ENCODE results near the gene PTPN18.

Gene PTPN18

DNA sequence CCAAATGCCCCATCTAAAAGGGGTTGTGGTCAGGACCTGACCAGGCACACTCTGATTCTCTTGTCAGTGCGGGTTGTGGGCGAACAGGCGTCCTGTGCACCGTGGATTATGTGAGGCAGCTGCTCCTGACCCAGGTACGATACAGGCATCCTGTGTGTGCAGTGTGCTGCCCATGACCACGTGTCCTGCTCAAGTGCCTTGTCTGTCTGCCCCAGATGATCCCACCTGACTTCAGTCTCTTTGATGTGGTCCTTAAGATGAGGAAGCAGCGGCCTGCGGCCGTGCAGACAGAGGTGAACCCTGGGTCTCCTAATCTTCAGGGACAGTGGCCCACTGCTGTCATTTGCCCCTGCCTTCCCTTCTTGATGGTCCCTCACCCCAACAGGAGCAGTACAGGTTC is 14.6 kb downstream of the PTPN18 start:
- no peak overlapping the region for H3K4me3 ChIP-seq (ENCODE audit: control insufficient read depth, low read depth, low read length)
- TF ChIP-seq CTCF (conservative IDR thresholded peaks at IDR 0.05; ENCODE audit: control insufficient read depth, insufficient read depth, low read depth, low read length), result no peak
- no peak for DNase-seq (ENCODE audit: low read depth)

- H3K4me3 ChIP-seq (ENCODE audit: control insufficient read depth, low read depth, low read length), result peak overlapping the region; percentile 90
- DNase-seq (ENCODE audit: low read depth), result peak; percentile 43
- TF ChIP-seq CTCF (conservative IDR thresholded peaks at IDR 0.05; ENCODE audit: control insufficient read depth, insufficient read depth, low read depth, low read length), result no peak
Observed at GRCh38 chr2:130371723-130372054, 15.8 kb downstream of the PTPN18 start.

DNA sequence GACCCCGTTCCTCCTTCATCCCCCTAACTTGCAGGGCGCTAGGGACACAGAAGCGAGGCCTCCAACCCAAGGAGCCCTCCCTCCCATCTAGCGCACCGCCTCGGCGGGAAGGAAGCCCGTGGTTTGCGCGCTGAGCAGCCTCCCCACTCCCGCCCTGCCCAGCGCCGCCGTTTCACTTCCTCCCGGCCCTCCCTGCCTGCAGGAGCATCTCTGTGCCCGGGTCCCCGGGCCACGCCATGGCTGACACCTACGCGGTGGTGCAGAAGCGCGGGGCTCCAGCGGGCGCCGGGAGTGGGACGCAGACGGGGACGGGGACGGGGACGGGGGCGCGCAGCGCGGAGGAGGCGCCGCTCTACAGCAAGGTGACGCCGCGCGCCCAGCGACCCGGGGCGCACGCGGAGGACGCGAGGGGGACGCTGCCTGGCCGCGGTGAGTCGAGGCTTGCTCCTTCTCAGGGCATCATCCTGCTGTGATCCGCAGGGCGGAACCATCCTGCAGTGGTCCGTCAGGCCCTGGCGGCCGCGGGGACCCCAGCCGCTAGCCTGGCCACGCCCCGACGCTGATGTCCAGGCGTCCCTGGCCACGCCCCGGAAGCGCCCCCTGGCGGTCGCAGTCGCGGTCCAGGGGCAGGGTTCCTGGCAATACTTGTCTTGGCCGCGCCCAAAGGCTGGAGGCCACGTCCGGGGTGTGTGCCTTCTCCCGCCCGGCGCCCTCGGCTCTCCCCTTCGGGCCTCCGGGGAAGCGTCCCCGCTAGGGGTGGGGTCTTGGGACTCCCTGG is 16.4 kb downstream of the PTPN18 start:
- DNase-seq (ENCODE audit: low read depth), result peak; percentile 77
- peak overlapping the region; percentile 90 for H3K4me3 ChIP-seq (ENCODE audit: control insufficient read depth, low read depth, low read length)
- TF ChIP-seq CTCF (conservative IDR thresholded peaks at IDR 0.05; ENCODE audit: control insufficient read depth, insufficient read depth, low read depth, low read length), result peak; percentile 49

DNA sequence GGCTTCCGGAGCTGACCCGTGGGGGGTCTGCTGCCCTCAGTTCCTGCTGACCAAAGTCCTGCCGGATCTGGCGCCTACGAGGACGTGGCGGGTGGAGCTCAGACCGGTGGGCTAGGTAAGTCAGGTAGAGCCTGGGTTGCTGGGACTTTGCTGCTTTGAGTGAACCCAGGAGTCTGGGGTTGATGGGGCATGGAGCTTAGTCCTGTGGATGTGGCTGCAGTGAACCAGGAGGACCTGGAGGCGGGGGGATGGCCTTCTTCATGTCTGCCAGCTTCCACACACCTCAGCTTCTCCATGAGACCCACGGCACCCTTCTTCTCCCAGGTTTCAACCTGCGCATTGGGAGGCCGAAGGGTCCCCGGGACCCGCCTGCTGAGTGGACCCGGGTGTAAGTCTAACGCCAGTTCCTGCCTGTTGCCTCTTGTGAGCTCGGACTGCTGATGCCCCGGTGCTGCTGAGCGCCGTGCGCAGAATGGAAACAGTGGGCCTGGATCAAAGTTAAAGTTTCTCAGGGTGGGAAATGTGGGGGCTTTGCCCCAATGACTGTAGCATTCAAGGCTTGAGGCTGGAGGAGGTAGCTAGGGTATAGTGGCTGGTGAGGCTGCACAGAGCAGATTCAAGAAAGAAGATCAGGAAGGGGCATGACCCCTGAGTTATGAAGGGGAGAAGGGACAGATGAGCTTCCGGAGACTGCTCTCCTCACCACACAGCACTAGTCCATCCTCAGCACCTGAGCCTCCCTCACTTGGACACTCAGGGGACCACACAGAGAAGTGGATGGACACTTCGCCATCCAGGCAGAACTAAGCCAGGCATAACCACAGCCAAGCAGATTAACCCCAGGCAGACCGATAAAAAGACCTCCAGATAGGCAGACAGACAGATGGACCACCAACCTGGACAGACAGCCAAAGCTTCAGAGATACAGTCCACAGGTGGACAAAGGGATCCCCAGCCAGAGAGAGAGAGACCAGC is 17.3 kb downstream of the PTPN18 start:
- DNase-seq (ENCODE audit: low read depth), result no peak
- no peak for TF ChIP-seq CTCF (conservative IDR thresholded peaks at IDR 0.05; ENCODE audit: control insufficient read depth, insufficient read depth, low read depth, low read length)
- peak overlapping the region; percentile 90 for H3K4me3 ChIP-seq (ENCODE audit: control insufficient read depth, low read depth, low read length)

DNA sequence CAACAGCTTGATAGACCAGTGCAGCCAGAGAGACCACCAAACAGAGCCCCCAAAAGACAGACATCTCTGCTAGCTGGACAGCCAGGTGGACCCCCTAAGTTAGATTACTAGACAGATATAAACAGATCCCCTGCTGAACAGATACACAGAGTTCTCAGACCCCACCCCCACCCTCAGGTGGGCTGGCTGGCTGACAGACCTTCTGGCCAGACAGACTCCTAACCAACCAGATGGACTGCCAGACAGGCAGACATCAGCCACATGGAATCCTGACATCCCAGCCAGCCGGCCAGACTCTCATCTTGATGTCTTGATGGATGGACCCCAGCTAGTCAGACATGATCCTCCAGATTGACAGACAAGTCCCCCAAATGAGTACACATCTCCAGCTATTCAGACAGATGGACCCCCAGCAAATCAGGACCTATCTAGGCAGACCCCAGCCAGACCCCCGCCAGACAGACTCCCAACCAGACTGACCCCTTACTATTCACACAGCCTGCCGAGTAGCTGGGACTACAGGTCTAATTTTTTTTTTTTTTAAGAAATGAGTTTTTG is 18.0 kb downstream of the PTPN18 start:
- no peak overlapping the region for H3K4me3 ChIP-seq (ENCODE audit: control insufficient read depth, low read depth, low read length)
- DNase-seq (ENCODE audit: low read depth), result no peak
- no peak for TF ChIP-seq CTCF (conservative IDR thresholded peaks at IDR 0.05; ENCODE audit: control insufficient read depth, insufficient read depth, low read depth, low read length)

DNA sequence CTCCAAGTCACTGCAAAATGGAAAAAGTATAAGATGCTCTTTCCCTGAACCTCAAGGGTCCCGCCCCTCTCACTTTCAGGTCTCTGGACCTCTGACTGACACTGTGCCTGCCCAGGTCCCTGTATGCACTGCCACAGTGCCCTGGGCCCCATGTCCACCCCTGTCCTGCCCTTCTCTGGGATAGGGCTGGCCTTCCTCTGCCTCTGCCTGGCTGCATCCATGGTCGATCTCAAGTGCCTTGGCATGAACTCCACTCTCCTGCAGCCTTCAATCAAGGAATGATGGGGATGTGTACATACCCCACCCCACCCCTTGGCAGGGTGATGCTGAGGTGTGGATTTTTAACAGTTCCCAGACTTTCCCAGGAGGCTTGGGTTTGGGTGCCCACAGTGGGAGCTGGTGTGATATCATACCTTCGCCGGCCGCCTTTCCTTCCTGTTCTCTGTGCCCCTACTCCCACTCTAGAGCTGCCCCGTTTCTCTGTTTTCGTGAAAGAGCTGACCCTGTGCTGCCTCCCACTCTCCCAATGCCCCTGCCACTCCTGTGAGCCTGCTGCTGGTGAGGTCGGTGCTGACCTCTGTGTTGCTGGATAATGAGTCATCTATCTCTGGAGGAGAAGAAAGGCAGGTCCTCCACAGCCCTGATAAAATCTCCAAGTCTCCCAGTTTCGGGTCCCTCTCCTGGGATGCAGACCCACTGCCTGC is 18.9 kb downstream of the PTPN18 start:
- H3K4me3 ChIP-seq (ENCODE audit: control insufficient read depth, low read depth, low read length), result no peak overlapping the region
- DNase-seq (ENCODE audit: low read depth), result peak; percentile 53
- TF ChIP-seq CTCF (conservative IDR thresholded peaks at IDR 0.05; ENCODE audit: control insufficient read depth, insufficient read depth, low read depth, low read length), result no peak
